Mesenchymal stem cell (in vitro differentiated cells and primary cell): ENCODE measurements around the gene CRPPA.

Experiments used
- DNase-seq: peaks from one replicate; pipeline ENCODE4 v3.0.0-alpha.2; 2013
- H2AFZ ChIP-seq: one replicate; pipeline ENCODE4 v1.6.1; 2013; ENCODE audit warnings: low read depth, mild to moderate bottlenecking, control low read depth, inconsistent platforms, low read length, moderate library complexity
- H2AK5ac ChIP-seq: 2 replicates; pipeline ENCODE4 v1.6.1; 2013; ENCODE audit warnings: low read length, moderate library complexity, mild to moderate bottlenecking, inconsistent platforms; ENCODE audit not compliant: severe bottlenecking
- H2BK120ac ChIP-seq: one replicate; pipeline ENCODE4 v1.6.1; 2013; ENCODE audit warnings: low read depth, mild to moderate bottlenecking, inconsistent platforms, low read length, moderate library complexity
- H2BK12ac ChIP-seq, 2 experiments: one replicate each; pipeline ENCODE4 v1.6.1; 2013; ENCODE audit warnings: inconsistent platforms in 2 of 2, low read length in 2 of 2, mild to moderate bottlenecking in 2 of 2, moderate library complexity in 2 of 2, control low read depth in 1 of 2
- H2BK15ac ChIP-seq: one replicate; pipeline ENCODE4 v1.6.1; 2013; ENCODE audit warnings: mild to moderate bottlenecking, low read depth, inconsistent platforms; ENCODE audit not compliant: poor library complexity, severe bottlenecking
- H2BK5ac ChIP-seq: 2 replicates; pipeline ENCODE4 v1.6.1; 2013; ENCODE audit warnings: low read depth, mild to moderate bottlenecking, low read length, control low read depth, inconsistent platforms; ENCODE audit not compliant: poor library complexity, severe bottlenecking
- H3K14ac ChIP-seq, 2 experiments: one replicate each; pipeline ENCODE4 v1.6.1; 2013; ENCODE audit warnings: inconsistent platforms in 2 of 2, low read length in 2 of 2, control low read depth in 1 of 2, mild to moderate bottlenecking in 1 of 2, moderate library complexity in 1 of 2
- H3K18ac ChIP-seq, 2 experiments: one replicate each; pipeline ENCODE4 v1.6.1; 2013; ENCODE audit warnings: inconsistent platforms in 2 of 2, low read length in 2 of 2, control low read depth in 1 of 2, low read depth in 1 of 2, mild to moderate bottlenecking in 1 of 2
- H3K23ac ChIP-seq, 2 experiments: one replicate each; pipeline ENCODE4 v1.6.1; 2013; ENCODE audit warnings: inconsistent platforms in 2 of 2, low read length in 2 of 2, mild to moderate bottlenecking in 2 of 2, moderate library complexity in 2 of 2, control low read depth in 1 of 2
- H3K27ac ChIP-seq: 2 replicates; pipeline ENCODE4 v1.5.1; 2013; ENCODE audit warnings: mild to moderate bottlenecking, moderate library complexity, low read length, control low read depth, inconsistent platforms; ENCODE audit not compliant: poor library complexity, severe bottlenecking
- H3K27me3 ChIP-seq, 2 experiments: 2 replicates each; pipeline versions ENCODE4 v1.6.1 to v1.7.0; 2013; ENCODE audit warnings: low read length in 2 of 2, mild to moderate bottlenecking in 2 of 2, moderate library complexity in 2 of 2, control low read depth in 1 of 2, inconsistent platforms in 1 of 2; ENCODE audit not compliant: control insufficient read depth in 1 of 2, insufficient read depth in 1 of 2
- H3K36me3 ChIP-seq, 2 experiments: 2 replicates each; pipeline versions ENCODE4 v1.6.1 to v1.7.0; 2013; ENCODE audit warnings: low read length in 2 of 2, control low read depth in 1 of 2, inconsistent platforms in 1 of 2, low read depth in 1 of 2, mild to moderate bottlenecking in 1 of 2; ENCODE audit not compliant: insufficient read depth in 2 of 2, control insufficient read depth in 1 of 2
- H3K4ac ChIP-seq, 2 experiments: one replicate each; pipeline ENCODE4 v1.6.1; 2013; ENCODE audit warnings: inconsistent platforms in 2 of 2, low read length in 2 of 2, mild to moderate bottlenecking in 2 of 2, moderate library complexity in 2 of 2, control low read depth in 1 of 2, low read depth in 1 of 2
- H3K4me1 ChIP-seq: 2 replicates; pipeline ENCODE4 v1.6.1; 2013; ENCODE audit warnings: low read depth, low read length, control low read depth; ENCODE audit not compliant: control insufficient read depth, insufficient read depth
- H3K4me2 ChIP-seq: 2 replicates; pipeline ENCODE4 v1.6.1; 2013; ENCODE audit warnings: low read length, mild to moderate bottlenecking, inconsistent platforms; ENCODE audit not compliant: poor library complexity, severe bottlenecking
- H3K4me3 ChIP-seq, 2 experiments: 2 replicates each; pipeline versions ENCODE4 v1.5.1 to v1.7.0; 2013; ENCODE audit warnings: low read length in 2 of 2, mild to moderate bottlenecking in 2 of 2, control low read depth in 1 of 2, low read depth in 1 of 2; ENCODE audit not compliant: insufficient read depth in 1 of 2
- H3K79me1 ChIP-seq: replicated peaks from 2 replicates; pipeline ENCODE4 v1.6.1; 2013; ENCODE audit warnings: mild to moderate bottlenecking, control low read depth, low read length, inconsistent platforms; ENCODE audit not compliant: poor library complexity, severe bottlenecking
- H3K9ac ChIP-seq: 2 replicates; pipeline ENCODE4 v1.7.0; 2013; ENCODE audit warnings: mild to moderate bottlenecking, low read length, moderate library complexity
- H3K9me3 ChIP-seq: 2 replicates; pipeline ENCODE4 v1.7.0; 2013; ENCODE audit warnings: mild to moderate bottlenecking, low read length; ENCODE audit not compliant: control insufficient read depth
- H4K8ac ChIP-seq: one replicate; pipeline ENCODE4 v1.6.1; 2013; ENCODE audit warnings: inconsistent platforms, mild to moderate bottlenecking, low read length, moderate library complexity
- H4K91ac ChIP-seq: one replicate; pipeline ENCODE4 v1.6.1; 2013; ENCODE audit warnings: mild to moderate bottlenecking, low read length, inconsistent platforms
- WGBS: methylation state at CpG from one replicate; pipeline ENCODE4 v1.1.7; 2013; ENCODE audit warnings: mixed read lengths; 5-methylcytosine and 5-hydroxymethylcytosine counted together

Gene CRPPA

GRCh38 chr7:16432425-16432731 lies 11.0 kb upstream of the CRPPA start:
- H2BK5ac ChIP-seq = no peak overlapping the region
- H3K18ac ChIP-seq = no peak overlapping the region
- no peaks in the 10 kb centered on the region for H3K27me3 ChIP-seq
- no peak overlapping the region for H2AK5ac ChIP-seq
- no peak for DNase-seq
- no peak overlapping the region for H3K9ac ChIP-seq
- peaks cover 2% of the 10 kb centered on the region for H3K4me1 ChIP-seq
- H3K4ac ChIP-seq = no peak overlapping the region
- H3K36me3 ChIP-seq = no peaks in the 10 kb centered on the region
- H3K9me3 ChIP-seq = no peaks in the 10 kb centered on the region
- H3K4me3 ChIP-seq = no peak overlapping the region
- no peak overlapping the region for H2AFZ ChIP-seq
- H4K8ac ChIP-seq = no peak overlapping the region
- WGBS = no CpG with 5 or more reads among the region's 1 CpG
- no peak overlapping the region for H4K91ac ChIP-seq
- no peak overlapping the region for H3K27ac ChIP-seq
- H3K4me2 ChIP-seq = no peak overlapping the region
- no peak overlapping the region for H3K14ac ChIP-seq
- no peak overlapping the region for H2BK12ac ChIP-seq
- no peak overlapping the region for H2BK120ac ChIP-seq
- no peaks in the 10 kb centered on the region for H3K79me1 ChIP-seq
- H2BK15ac ChIP-seq = no peak overlapping the region
- no peak overlapping the region for H3K23ac ChIP-seq

- Histone ChIP-seq H3K23ac (no peak overlapping the region), H3K36me3 (no peaks in the 10 kb centered on the region), H3K9ac (no peak overlapping the region), H3K4me1 (peaks cover 2% of the 10 kb centered on the region), H3K27me3 (no peaks in the 10 kb centered on the region), H4K91ac (no peak overlapping the region), H2BK5ac (no peak overlapping the region), H2AFZ (no peak overlapping the region), H3K4ac (no peak overlapping the region), H3K79me1 (no peaks in the 10 kb centered on the region), H2AK5ac (no peak overlapping the region), H3K14ac (no peak overlapping the region), H3K9me3 (no peaks in the 10 kb centered on the region), H3K4me3 (no peak overlapping the region), H2BK15ac (no peak overlapping the region), H3K18ac (no peak overlapping the region), H4K8ac (no peak overlapping the region), H2BK120ac (no peak overlapping the region), H2BK12ac (no peak overlapping the region), H3K4me2 (no peak overlapping the region), H3K27ac (no peak overlapping the region)
- WGBS = 100% methylated on average over 2 of the region's 2 CpGs
- DNase-seq = peak; percentile 26
Measured at GRCh38 chr7:16431646-16432424, 10.5 kb upstream of the CRPPA start.

GRCh38 chr7:16430133-16430532 lies 8.8 kb upstream of the CRPPA start:
- Histone ChIP-seq H3K9me3 (no peaks in the 10 kb centered on the region), H3K18ac (peak overlapping the region; percentile 21 to 50), H3K27ac (no peak overlapping the region), H3K36me3 (no peaks in the 10 kb centered on the region), H4K91ac (no peak overlapping the region), H3K4me3 (no peak overlapping the region), H3K4ac (no peak overlapping the region), H2BK5ac (no peak overlapping the region), H2BK15ac (no peak overlapping the region), H2BK120ac (peak overlapping the region; percentile 54), H3K23ac (no peak overlapping the region), H4K8ac (no peak overlapping the region), H3K9ac (no peak overlapping the region), H2AK5ac (no peak overlapping the region), H3K14ac (no peak overlapping the region), H2AFZ (no peak overlapping the region), H2BK12ac (peak overlapping the region; percentile 35 to 71), H3K4me1 (peaks cover 2% of the 10 kb centered on the region), H3K79me1 (no peaks in the 10 kb centered on the region), H3K27me3 (no peaks in the 10 kb centered on the region), H3K4me2 (no peak overlapping the region)
- DNase-seq = no peak
- 39% methylated on average over 3 of the region's 3 CpGs for WGBS

GRCh38 chr7:16428672-16429071 lies 7.3 kb upstream of the CRPPA start:
- peak; percentile 55 for DNase-seq
- Histone ChIP-seq H3K4ac (no peak overlapping the region), H3K4me2 (no peak overlapping the region), H3K27ac (no peak overlapping the region), H3K23ac (no peak overlapping the region), H2BK5ac (no peak overlapping the region), H4K91ac (no peak overlapping the region), H2AFZ (no peak overlapping the region), H3K79me1 (no peaks in the 10 kb centered on the region), H2BK15ac (no peak overlapping the region), H2BK120ac (no peak overlapping the region), H3K9ac (no peak overlapping the region), H3K27me3 (no peaks in the 10 kb centered on the region), H3K14ac (no peak overlapping the region), H3K9me3 (no peaks in the 10 kb centered on the region), H3K4me1 (peaks cover 2% of the 10 kb centered on the region), H2AK5ac (no peak overlapping the region), H3K18ac (no peak overlapping the region), H3K36me3 (no peaks in the 10 kb centered on the region), H3K4me3 (no peak overlapping the region), H2BK12ac (no peak overlapping the region), H4K8ac (no peak overlapping the region)
- no CpG with 5 or more reads among the region's 2 CpGs for WGBS
